Measurements from ENCODE around the gene DCLK2. TPM values are rescaled to one million over a fixed set of nuclear protein-coding genes. Genes with fewer than 3 reads are reported as not detected.

DCLK2 gene
- total RNA-seq, 1 donor from 2014 or later = 4.9 TPM

- Histone ChIP-seq H3K36me3 (no peaks in the 10 kb centered on the region), H3K27ac (no peak overlapping the region), H3K4me1 (peaks cover 10% of the 10 kb centered on the region), H3K9me3 (no peaks in the 10 kb centered on the region), H3K27me3 (no peaks in the 10 kb centered on the region), H3K4me3 (no peak overlapping the region)
- ATAC-seq (no peak), DNase-seq (no peak)
- no peak for TF ChIP-seq CTCF (IDR thresholded peaks at IDR 0.05)
- intact Hi-C loops (cut with DNase I) = no loop called here
Observed at GRCh38 chr4:150150629-150151062, 72.4 kb downstream of the DCLK2 start.

DNA sequence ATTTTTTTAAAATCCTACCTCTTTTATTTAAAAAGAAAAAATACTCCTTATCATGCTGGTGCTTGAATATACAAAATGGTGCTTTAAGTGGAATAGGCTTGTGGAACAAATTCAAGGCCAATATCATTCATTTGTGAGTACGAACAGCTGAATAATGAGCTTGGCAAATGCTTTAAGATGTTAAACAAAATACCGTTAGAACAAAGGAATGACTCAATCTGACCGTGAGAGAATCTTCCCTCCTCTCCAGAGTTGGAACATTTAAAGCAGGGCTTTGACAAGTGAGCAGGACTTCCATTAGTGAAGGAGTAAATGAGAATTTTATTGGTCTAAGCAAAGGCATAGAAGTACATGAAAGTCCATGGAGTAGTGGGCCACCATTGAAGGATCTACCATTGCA lies 74.5 kb downstream of the DCLK2 start:
- H3K4me3 ChIP-seq = no peak overlapping the region
- H3K27me3 ChIP-seq = no peaks in the 10 kb centered on the region
- no peaks in the 10 kb centered on the region for H3K9me3 ChIP-seq
- peaks cover 9% of the 10 kb centered on the region for H3K4me1 ChIP-seq
- no peaks in the 10 kb centered on the region for H3K36me3 ChIP-seq
- DNase-seq (no peak), ATAC-seq (no peak)
- no peak overlapping the region for H3K27ac ChIP-seq
- TF ChIP-seq CTCF (IDR thresholded peaks at IDR 0.05) = no peak
- intact Hi-C loops (cut with DNase I) = no loop called here

DNA sequence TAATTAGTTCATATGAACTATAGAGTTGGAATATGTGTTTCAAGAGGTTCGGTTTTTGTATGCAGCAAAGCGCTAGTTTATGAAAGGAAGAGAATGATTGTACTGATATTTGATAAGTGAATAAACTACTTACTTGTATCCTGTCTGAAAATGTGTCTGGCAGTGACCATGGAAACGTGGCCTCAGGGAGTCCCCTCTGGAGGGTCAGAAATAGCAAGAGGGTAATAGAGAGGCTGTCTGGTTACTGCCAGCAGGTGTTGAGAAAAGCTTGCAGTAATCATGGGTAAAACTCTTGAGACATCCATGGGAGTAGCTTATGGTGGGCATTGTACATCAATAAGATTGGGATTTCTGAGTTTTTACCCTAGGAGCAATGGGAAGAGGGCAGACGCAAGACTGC lies 77.1 kb downstream of the DCLK2 start:
- Histone ChIP-seq H3K36me3 (no peaks in the 10 kb centered on the region), H3K9me3 (no peaks in the 10 kb centered on the region), H3K27ac (no peak overlapping the region), H3K27me3 (no peaks in the 10 kb centered on the region), H3K4me1 (peaks cover 4% of the 10 kb centered on the region), H3K4me3 (no peak overlapping the region)
- intact Hi-C loops (cut with DNase I) = no loop called here
- no peak for ATAC-seq
- TF ChIP-seq CTCF (IDR thresholded peaks at IDR 0.05) = no peak
- no peak for DNase-seq

DNA sequence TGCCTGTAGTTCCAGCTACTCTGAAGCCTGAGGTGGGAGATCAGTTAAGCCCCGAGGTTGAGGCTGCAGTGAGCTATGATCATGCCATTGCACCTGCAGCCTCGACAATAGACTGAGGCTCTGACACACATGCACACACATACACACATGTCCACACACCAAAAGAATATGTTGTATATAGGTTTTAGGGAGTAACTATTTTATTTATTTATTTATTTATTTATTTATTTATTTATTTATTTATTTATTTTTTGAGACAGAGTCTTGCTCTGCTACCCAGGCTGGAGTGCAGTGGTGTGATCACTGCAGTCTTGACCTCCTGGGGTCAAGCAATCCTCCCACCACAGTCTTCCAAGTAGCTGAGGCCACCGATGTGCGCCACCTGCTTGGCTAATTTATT lies 78.3 kb downstream of the DCLK2 start:
- TF ChIP-seq CTCF (IDR thresholded peaks at IDR 0.05) = no peak
- intact Hi-C loops (cut with DNase I) = no loop called here
- no peak for ATAC-seq
- Histone ChIP-seq H3K36me3 (no peaks in the 10 kb centered on the region), H3K4me3 (no peak overlapping the region), H3K9me3 (no peaks in the 10 kb centered on the region), H3K4me1 (peaks cover 4% of the 10 kb centered on the region), H3K27me3 (no peaks in the 10 kb centered on the region), H3K27ac (no peak overlapping the region)
- DNase-seq = no peak

DNA sequence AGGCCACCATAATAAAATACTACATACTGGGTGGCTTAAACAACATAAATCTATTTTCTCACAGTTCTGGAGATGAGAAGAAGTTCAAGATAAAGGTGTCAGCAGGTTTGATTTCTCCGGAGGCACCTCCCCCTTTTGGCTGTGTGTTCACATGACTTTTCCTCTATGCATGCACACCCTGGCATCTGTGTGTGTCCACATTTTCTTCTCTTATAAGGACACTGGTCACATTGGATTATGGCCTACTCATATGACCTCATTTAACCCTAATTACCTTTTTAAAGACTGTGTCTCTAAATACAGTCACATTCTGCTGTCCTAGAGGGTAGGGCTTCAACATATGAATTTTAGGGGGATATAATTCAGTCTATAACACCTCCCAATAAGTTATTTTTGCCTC lies 79.8 kb downstream of the DCLK2 start:
- ATAC-seq = no peak
- intact Hi-C loops (cut with DNase I) = no loop called here

More for the DNA sequence above, 79.8 kb downstream of the DCLK2 start:
- H3K4me3 ChIP-seq = no peak overlapping the region
- no peak for DNase-seq
- H3K27ac ChIP-seq = no peak overlapping the region
- H3K27me3 ChIP-seq = no peaks in the 10 kb centered on the region
- H3K4me1 ChIP-seq = peaks cover 2% of the 10 kb centered on the region
- no peaks in the 10 kb centered on the region for H3K9me3 ChIP-seq
- H3K36me3 ChIP-seq = no peaks in the 10 kb centered on the region
- no peak for TF ChIP-seq CTCF (IDR thresholded peaks at IDR 0.05)
